Lung (tissue), 12 donors: ENCODE measurements around the gene ABHD14A. TPM values are rescaled to one million over a fixed set of nuclear protein-coding genes. Genes with fewer than 3 reads are reported as not detected.

ENCODE experiments used
- ATAC-seq: fragments of 200-7000 bp; cut with Tn5 transposase; one replicate; pipeline ENCODE4 v1.9.1; 2020; ENCODE audit warnings: moderate number of reproducible peaks; ENCODE audit not compliant: insufficient read depth, low FRiP score
- DNase-seq, 3 donors: peaks; one replicate each; pipeline ENCODE4 v3.0.0-alpha.2; 2013 to 2017
- H3K27ac ChIP-seq, 2 donors: one replicate each; pipeline ENCODE4 v1.5.1; 2013; ENCODE audit warnings: mild to moderate bottlenecking in 2 of 2, moderate library complexity in 2 of 2, control low read depth in 1 of 2, inconsistent platforms in 1 of 2, low read depth in 1 of 2, low read length in 1 of 2
- H3K27me3 ChIP-seq, 3 donors: one replicate each; pipeline ENCODE4 v1.5.1; 2013; ENCODE audit warnings: low read length in 2 of 3; ENCODE audit not compliant: control insufficient read depth in 3 of 3, insufficient read depth in 3 of 3
- H3K36me3 ChIP-seq, 4 donors: one replicate each; pipeline ENCODE4 v1.5.1; 2013; ENCODE audit warnings: low read length in 4 of 4, mild to moderate bottlenecking in 1 of 4, moderate library complexity in 1 of 4; ENCODE audit not compliant: control insufficient read depth in 4 of 4, insufficient read depth in 4 of 4
- H3K4me1 ChIP-seq, 5 donors: one replicate each; pipeline ENCODE4 v1.5.1; 2013; ENCODE audit warnings: low read length in 5 of 5, mild to moderate bottlenecking in 2 of 5, moderate library complexity in 1 of 5; ENCODE audit not compliant: control insufficient read depth in 5 of 5, insufficient read depth in 5 of 5
- H3K4me3 ChIP-seq: one replicate; pipeline ENCODE4 v1.5.1; 2013; ENCODE audit warnings: mild to moderate bottlenecking, control low read depth, moderate library complexity
- H3K9ac ChIP-seq, 2 donors: one replicate each; pipeline ENCODE4 v1.5.1; 2013; ENCODE audit warnings: low read length in 2 of 2, control low read depth in 1 of 2; ENCODE audit not compliant: insufficient read depth in 1 of 2
- H3K9me3 ChIP-seq, 4 donors: one replicate each; pipeline ENCODE4 v1.5.1; 2013; ENCODE audit warnings: low read length in 3 of 4, mild to moderate bottlenecking in 1 of 4, moderate library complexity in 1 of 4; ENCODE audit not compliant: control insufficient read depth in 4 of 4, insufficient read depth in 3 of 4
- CTCF ChIP-seq: IDR thresholded peaks from 2 replicates; pipeline ENCODE4 v1.5.1; 2012; ENCODE audit warnings: mild to moderate bottlenecking; ENCODE audit errors: control extremely low read depth, extremely low read depth
- WGBS, 2 donors: extraction: QIAGEN DNeasy Blood & Tissue Kit; methylation state at CpG; one replicate each; pipeline ENCODE4 v1.1.7; 2013; 5-methylcytosine and 5-hydroxymethylcytosine counted together
- polyA plus RNA-seq, 2 donors: library from polyadenylated mRNA; stranded (reverse); fragments of 200-250 nt; gene quantifications; one replicate each; pipeline ENCODE4 v1.2.1, GENCODE V29; 2013
- total RNA-seq, 2 donors: library from RNA; depleted of rRNA in 1 of 2; stranded (reverse); fragments of >200 nt in 1 of 2; gene quantifications; one replicate each; pipeline ENCODE4 v1.2.1, GENCODE V29; 2014 to 2021
- donor health status: control.
- donor health status: control.
- donor health status: Bipolar disorder and iron deficiency.
- donor health status: healthy.
- donor health status: DM: yes; HTN: yes; CAD: no.

The ABHD14A gene
- total and polyA plus RNA-seq, 4 donors = 7.2 to 62.8 (median 21.8) TPM

- WGBS, 2 donors = 93 to 95% methylated on average over 14 of the region's 14 CpGs
- Histone ChIP-seq H3K27ac (no peak overlapping the region), H3K36me3 (peaks cover 0 to 2% (median 0%) of the 10 kb centered on the region in 4 donors), H3K27me3 (no peaks in the 10 kb centered on the region), H3K9ac (no peak overlapping the region), H3K9me3 (peaks cover 0 to 2% (median 0%) of the 10 kb centered on the region in 4 donors), H3K4me3 (no peak overlapping the region), H3K4me1 (peaks cover 0 to 13% (median 8%) of the 10 kb centered on the region in 5 donors)
- ATAC-seq (no peak), DNase-seq (no peak)
- TF ChIP-seq CTCF = no peak
Measured at GRCh38 chr3:51945926-51946705, 28.7 kb upstream of the ABHD14A start.

GRCh38 chr3:51946796-51947195 lies 28.1 kb upstream of the ABHD14A start:
- DNase-seq (peak in 1 of 3 donors; percentile 7), ATAC-seq (no peak)
- no peak for TF ChIP-seq CTCF
- Histone ChIP-seq H3K9ac (no peak overlapping the region), H3K4me3 (no peak overlapping the region), H3K36me3 (peaks cover 0 to 2% (median 0%) of the 10 kb centered on the region in 4 donors), H3K27me3 (no peaks in the 10 kb centered on the region), H3K27ac (no peak overlapping the region), H3K4me1 (peaks cover 0 to 11% (median 6%) of the 10 kb centered on the region in 5 donors), H3K9me3 (peaks cover 0 to 2% (median 0%) of the 10 kb centered on the region in 4 donors)
- WGBS, 2 donors = 81 to 92% methylated on average over 4 of the region's 4 CpGs

GRCh38 chr3:51947215-51947900 lies 27.5 kb upstream of the ABHD14A start:
- DNase-seq (peak in 1 of 3 donors; percentile 10), ATAC-seq (no peak)
- Histone ChIP-seq H3K4me1 (peaks cover 0 to 8% (median 6%) of the 10 kb centered on the region in 5 donors), H3K9ac (no peak overlapping the region), H3K27me3 (no peaks in the 10 kb centered on the region), H3K36me3 (peaks cover 0 to 2% (median 0%) of the 10 kb centered on the region in 4 donors), H3K4me3 (no peak overlapping the region), H3K9me3 (peaks cover 0 to 2% (median 0%) of the 10 kb centered on the region in 4 donors), H3K27ac (no peak overlapping the region)
- WGBS, 2 donors = 84 to 87% methylated on average over 13 of the region's 13 CpGs
- TF ChIP-seq CTCF = no peak
